ENCODE results near the gene EIF4A2. TPM values are rescaled to one million over a fixed set of nuclear protein-coding genes. Genes with fewer than 3 reads are reported as not detected.

EIF4A2 gene
- total RNA-seq, 5 donors from 2014 or later (not counting 1 experiment from before 2014, with no cell fraction given), result 544 to 870 (median 576) TPM

GRCh38 chr3:186754006-186754405 lies 29.4 kb upstream of the EIF4A2 start:
- H3K27ac ChIP-seq (ENCODE audit: low read length), result no peak overlapping the region
- H3K4me1 Mint-ChIP-seq, result peaks cover 0 to 7% (median 5%) of the 10 kb centered on the region in 3 donors
- no peaks in the 10 kb centered on the region for H3K9me3 ChIP-seq
- ATAC-seq (replicated peaks in 1 of 4) (no peak), DNase-seq (no peak)
- peaks cover 0 to 2% of the 10 kb centered on the region in 2 experiments for H3K27me3 ChIP-seq (replicated peaks in 1 of 2; ENCODE audit: control insufficient read depth in 2 of 2, extremely low read depth in 1 of 2, insufficient read depth in 2 of 2, low read length in 1 of 2)
- H3K36me3 ChIP-seq (ENCODE audit: control insufficient read depth in 2 of 2, extremely low read depth in 1 of 2, insufficient read depth in 1 of 2, low read length in 1 of 2), result no peaks in the 10 kb centered on the region
- peaks cover 0 to 2% of the 10 kb centered on the region in 2 donors for H3K27me3 Mint-ChIP-seq
- H3K4me1 ChIP-seq (ENCODE audit: control insufficient read depth in 1 of 2, extremely low read depth in 1 of 2, insufficient read depth in 2 of 2, low read length in 2 of 2), result no peaks in the 10 kb centered on the region
- 60% methylated on average over 3 of the region's 7 CpGs for WGBS (ENCODE audit: insufficient coverage)
- H3K27ac Mint-ChIP-seq, result no peak overlapping the region
- no peaks in the 10 kb centered on the region for H3K9me3 Mint-ChIP-seq
- ChIA-PET CTCF (no interaction called here), POLR2A (no interaction called here)
- H3K4me3 Mint-ChIP-seq, result no peak overlapping the region
- H3K4me3 ChIP-seq (ENCODE audit: control insufficient read depth in 1 of 2, extremely low read depth in 1 of 2, low read length in 1 of 2), result no peak overlapping the region
- no peaks in the 10 kb centered on the region for H3K36me3 Mint-ChIP-seq

GRCh38 chr3:186754871-186755270 lies 28.5 kb upstream of the EIF4A2 start:
- H3K27ac Mint-ChIP-seq, result no peak overlapping the region
- peaks cover 0 to 2% of the 10 kb centered on the region in 2 donors for H3K27me3 Mint-ChIP-seq
- H3K36me3 Mint-ChIP-seq, result no peaks in the 10 kb centered on the region
- H3K9me3 ChIP-seq, result no peaks in the 10 kb centered on the region
- 83% methylated on average over 4 of the region's 5 CpGs for WGBS (ENCODE audit: insufficient coverage)
- peaks cover 0 to 7% (median 5%) of the 10 kb centered on the region in 3 donors for H3K4me1 Mint-ChIP-seq
- no peaks in the 10 kb centered on the region for H3K36me3 ChIP-seq (ENCODE audit: control insufficient read depth in 2 of 2, extremely low read depth in 1 of 2, insufficient read depth in 1 of 2, low read length in 1 of 2)
- H3K4me1 ChIP-seq (ENCODE audit: control insufficient read depth in 1 of 2, extremely low read depth in 1 of 2, insufficient read depth in 2 of 2, low read length in 2 of 2), result no peaks in the 10 kb centered on the region
- ChIA-PET CTCF (no interaction called here), POLR2A (no interaction called here)
- H3K4me3 Mint-ChIP-seq, result no peak overlapping the region
- no peak for ATAC-seq (replicated peaks in 1 of 4)
- no peak overlapping the region for H3K27ac ChIP-seq (ENCODE audit: low read length)
- no peak for DNase-seq
- H3K9me3 Mint-ChIP-seq, result no peaks in the 10 kb centered on the region
- no peak overlapping the region for H3K4me3 ChIP-seq (ENCODE audit: control insufficient read depth in 1 of 2, extremely low read depth in 1 of 2, low read length in 1 of 2)
- peaks cover 0 to 3% of the 10 kb centered on the region in 2 experiments for H3K27me3 ChIP-seq (replicated peaks in 1 of 2; ENCODE audit: control insufficient read depth in 2 of 2, extremely low read depth in 1 of 2, insufficient read depth in 2 of 2, low read length in 1 of 2)

- no peaks in the 10 kb centered on the region for H3K36me3 ChIP-seq (ENCODE audit: control insufficient read depth in 2 of 2, extremely low read depth in 1 of 2, insufficient read depth in 1 of 2, low read length in 1 of 2)
- no peak overlapping the region for H3K27ac ChIP-seq (ENCODE audit: low read length)
- no peak for DNase-seq
- ChIA-PET POLR2A (no interaction called here), CTCF (no interaction called here)
- WGBS (ENCODE audit: insufficient coverage), result 100% methylated on average over 1 of the region's 8 CpGs
- Mint-ChIP-seq H3K4me1 (peaks cover 0 to 7% (median 5%) of the 10 kb centered on the region in 3 donors), H3K4me3 (no peak overlapping the region), H3K36me3 (no peaks in the 10 kb centered on the region), H3K9me3 (no peaks in the 10 kb centered on the region), H3K27ac (no peak overlapping the region), H3K27me3 (peaks cover 0 to 2% of the 10 kb centered on the region in 2 donors)
- peaks cover 0 to 3% of the 10 kb centered on the region in 2 experiments for H3K27me3 ChIP-seq (replicated peaks in 1 of 2; ENCODE audit: control insufficient read depth in 2 of 2, extremely low read depth in 1 of 2, insufficient read depth in 2 of 2, low read length in 1 of 2)
- no peaks in the 10 kb centered on the region for H3K9me3 ChIP-seq
- no peak for ATAC-seq (replicated peaks in 1 of 4)
- no peak overlapping the region for H3K4me3 ChIP-seq (ENCODE audit: control insufficient read depth in 1 of 2, extremely low read depth in 1 of 2, low read length in 1 of 2)
- no peaks in the 10 kb centered on the region for H3K4me1 ChIP-seq (ENCODE audit: control insufficient read depth in 1 of 2, extremely low read depth in 1 of 2, insufficient read depth in 2 of 2, low read length in 2 of 2)
Measured at GRCh38 chr3:186757214-186757613, 26.2 kb upstream of the EIF4A2 start.

GRCh38 chr3:186757686-186758220 lies 25.6 kb upstream of the EIF4A2 start:
- Histone ChIP-seq H3K27ac (ENCODE audit: low read length) (no peak overlapping the region), H3K27me3 (replicated peaks in 1 of 2; ENCODE audit: control insufficient read depth in 2 of 2, extremely low read depth in 1 of 2, insufficient read depth in 2 of 2, low read length in 1 of 2) (peaks cover 0 to 3% of the 10 kb centered on the region in 2 experiments), H3K4me3 (ENCODE audit: control insufficient read depth in 1 of 2, extremely low read depth in 1 of 2, low read length in 1 of 2) (no peak overlapping the region), H3K36me3 (ENCODE audit: control insufficient read depth in 2 of 2, extremely low read depth in 1 of 2, insufficient read depth in 1 of 2, low read length in 1 of 2) (no peaks in the 10 kb centered on the region), H3K9me3 (no peaks in the 10 kb centered on the region), H3K4me1 (ENCODE audit: control insufficient read depth in 1 of 2, extremely low read depth in 1 of 2, insufficient read depth in 2 of 2, low read length in 2 of 2) (no peaks in the 10 kb centered on the region)
- Mint-ChIP-seq H3K36me3 (no peaks in the 10 kb centered on the region), H3K4me3 (no peak overlapping the region), H3K9me3 (no peaks in the 10 kb centered on the region), H3K27me3 (peaks cover 0 to 2% of the 10 kb centered on the region in 2 donors), H3K27ac (no peak overlapping the region), H3K4me1 (peaks cover 0 to 7% (median 5%) of the 10 kb centered on the region in 3 donors)
- WGBS (ENCODE audit: insufficient coverage), result 98% methylated on average over 4 of the region's 8 CpGs
- DNase-seq (no peak), ATAC-seq (replicated peaks in 1 of 4) (no peak)
- ChIA-PET CTCF (no interaction called here), POLR2A (no interaction called here)

- no peak for DNase-seq
- Mint-ChIP-seq H3K27me3 (no peaks in the 10 kb centered on the region), H3K36me3 (no peaks in the 10 kb centered on the region), H3K27ac (no peak overlapping the region), H3K4me3 (no peak overlapping the region), H3K4me1 (no peaks in the 10 kb centered on the region), H3K9me3 (no peaks in the 10 kb centered on the region)
- WGBS (ENCODE audit: insufficient coverage), result no CpG with 5 or more reads among the region's 11 CpGs
- no peak overlapping the region for H3K27ac ChIP-seq (ENCODE audit: low read length)
- H3K36me3 ChIP-seq (ENCODE audit: control insufficient read depth in 2 of 2, extremely low read depth in 1 of 2, insufficient read depth in 1 of 2, low read length in 1 of 2), result no peaks in the 10 kb centered on the region
- POLR2A ChIA-PET, result no interaction called here
- H3K4me3 ChIP-seq (ENCODE audit: control insufficient read depth in 1 of 2, extremely low read depth in 1 of 2, low read length in 1 of 2), result no peak overlapping the region
- no peaks in the 10 kb centered on the region for H3K4me1 ChIP-seq (ENCODE audit: control insufficient read depth in 1 of 2, extremely low read depth in 1 of 2, insufficient read depth in 2 of 2, low read length in 2 of 2)
- no peaks in the 10 kb centered on the region for H3K9me3 ChIP-seq
- H3K27me3 ChIP-seq (replicated peaks in 1 of 2; ENCODE audit: control insufficient read depth in 2 of 2, extremely low read depth in 1 of 2, insufficient read depth in 2 of 2, low read length in 1 of 2), result peaks cover 0 to 3% of the 10 kb centered on the region in 2 experiments
- no peak for ATAC-seq (replicated peaks in 1 of 4)
- CTCF ChIA-PET, result no interaction called here
Measured at GRCh38 chr3:186759231-186759930, 24.0 kb upstream of the EIF4A2 start.

- H3K9me3 ChIP-seq, result no peaks in the 10 kb centered on the region
- no peaks in the 10 kb centered on the region for H3K36me3 ChIP-seq (ENCODE audit: control insufficient read depth in 2 of 2, extremely low read depth in 1 of 2, insufficient read depth in 1 of 2, low read length in 1 of 2)
- ChIA-PET CTCF (no interaction called here), POLR2A (no interaction called here)
- 97% methylated on average over 6 of the region's 10 CpGs for WGBS (ENCODE audit: insufficient coverage)
- Mint-ChIP-seq H3K9me3 (no peaks in the 10 kb centered on the region), H3K27me3 (no peaks in the 10 kb centered on the region), H3K4me1 (no peaks in the 10 kb centered on the region), H3K27ac (no peak overlapping the region), H3K4me3 (no peak overlapping the region), H3K36me3 (no peaks in the 10 kb centered on the region)
- ATAC-seq (replicated peaks in 1 of 4) (no peak), DNase-seq (no peak)
- H3K4me3 ChIP-seq (ENCODE audit: control insufficient read depth in 1 of 2, extremely low read depth in 1 of 2, low read length in 1 of 2), result no peak overlapping the region
- no peaks in the 10 kb centered on the region for H3K4me1 ChIP-seq (ENCODE audit: control insufficient read depth in 1 of 2, extremely low read depth in 1 of 2, insufficient read depth in 2 of 2, low read length in 2 of 2)
- H3K27ac ChIP-seq (ENCODE audit: low read length), result no peak overlapping the region
- H3K27me3 ChIP-seq (replicated peaks in 1 of 2; ENCODE audit: control insufficient read depth in 2 of 2, extremely low read depth in 1 of 2, insufficient read depth in 2 of 2, low read length in 1 of 2), result peaks cover 0 to 3% of the 10 kb centered on the region in 2 experiments
Measured at GRCh38 chr3:186760141-186760833, 23.1 kb upstream of the EIF4A2 start.
